Measurements from ENCODE around the gene SNX19.

DNA sequence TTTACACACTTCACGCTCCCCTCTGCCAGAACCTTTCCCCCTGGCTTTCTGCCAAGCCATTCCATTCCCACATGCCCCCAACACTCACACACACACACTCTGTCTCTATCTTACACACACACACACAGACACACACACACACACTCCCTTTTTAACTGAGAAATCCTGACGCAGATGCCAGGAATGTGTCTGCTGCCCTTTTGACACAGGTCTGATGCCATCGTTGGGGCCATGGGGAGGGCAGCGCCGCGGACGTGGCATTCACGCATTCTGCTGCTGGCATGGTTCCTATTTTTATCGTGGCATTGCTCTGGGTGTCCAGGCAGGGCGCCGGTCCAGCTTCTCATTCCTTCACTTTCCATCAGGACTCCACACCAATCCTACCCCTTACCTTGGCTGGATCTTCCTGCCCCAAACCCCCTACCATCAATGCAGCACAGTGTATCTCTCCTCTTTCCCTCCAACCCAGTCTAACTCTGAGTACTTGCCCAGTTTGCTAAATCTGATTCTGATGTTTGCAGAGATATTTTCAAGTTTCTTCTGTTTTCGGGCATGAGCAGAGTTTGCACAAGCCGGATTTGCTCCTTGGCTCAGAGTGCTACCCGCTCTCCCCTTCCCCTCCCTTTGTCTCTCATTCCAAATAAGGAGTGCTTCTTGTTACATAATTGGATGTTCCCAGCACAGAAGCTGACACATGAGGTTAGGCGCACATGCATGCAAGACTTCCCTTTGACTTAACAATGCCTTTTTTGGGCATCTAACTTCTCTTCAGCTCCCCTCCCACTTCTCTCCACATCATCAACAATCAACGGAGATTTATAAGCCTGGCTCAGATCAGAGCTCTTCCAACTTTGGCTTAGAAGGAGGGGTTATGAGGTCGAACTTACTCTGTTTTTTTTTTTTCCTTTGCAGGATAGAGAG lies 18.8 kb downstream of the SNX19 start:
- TF ChIP-seq, protein P1, sequence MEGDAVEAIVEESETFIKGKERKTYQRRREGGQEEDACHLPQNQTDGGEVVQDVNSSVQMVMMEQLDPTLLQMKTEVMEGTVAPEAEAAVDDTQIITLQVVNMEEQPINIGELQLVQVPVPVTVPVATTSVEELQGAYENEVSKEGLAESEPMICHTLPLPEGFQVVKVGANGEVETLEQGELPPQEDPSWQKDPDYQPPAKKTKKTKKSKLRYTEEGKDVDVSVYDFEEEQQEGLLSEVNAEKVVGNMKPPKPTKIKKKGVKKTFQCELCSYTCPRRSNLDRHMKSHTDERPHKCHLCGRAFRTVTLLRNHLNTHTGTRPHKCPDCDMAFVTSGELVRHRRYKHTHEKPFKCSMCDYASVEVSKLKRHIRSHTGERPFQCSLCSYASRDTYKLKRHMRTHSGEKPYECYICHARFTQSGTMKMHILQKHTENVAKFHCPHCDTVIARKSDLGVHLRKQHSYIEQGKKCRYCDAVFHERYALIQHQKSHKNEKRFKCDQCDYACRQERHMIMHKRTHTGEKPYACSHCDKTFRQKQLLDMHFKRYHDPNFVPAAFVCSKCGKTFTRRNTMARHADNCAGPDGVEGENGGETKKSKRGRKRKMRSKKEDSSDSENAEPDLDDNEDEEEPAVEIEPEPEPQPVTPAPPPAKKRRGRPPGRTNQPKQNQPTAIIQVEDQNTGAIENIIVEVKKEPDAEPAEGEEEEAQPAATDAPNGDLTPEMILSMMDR (IDR thresholded peaks at IDR 0.05), result no peak
- TF ChIP-seq POLR2A (IDR thresholded peaks at IDR 0.05) (no peak), POLR2AphosphoS5 (IDR thresholded peaks at IDR 0.05) (peak; percentile 42 to 80 (median 65))
